Endodermal cell (in vitro differentiated cells): Measurements from ENCODE around the gene NGEF. TPM values are rescaled to one million over a fixed set of nuclear protein-coding genes. Genes with fewer than 3 reads are reported as not detected.

Experiments used
- DNase-seq: peaks from one replicate; pipeline ENCODE4 v3.0.0-alpha.2; 2017
- H3K27ac ChIP-seq: 2 replicates; pipeline ENCODE4 v1.5.1; 2013; ENCODE audit warnings: mild to moderate bottlenecking, low read depth, low read length, moderate library complexity
- H3K27me3 ChIP-seq: 2 replicates; pipeline ENCODE4 v1.6.1; 2013; ENCODE audit warnings: mild to moderate bottlenecking, low read length, moderate library complexity; ENCODE audit not compliant: insufficient read depth, control insufficient read depth, poor library complexity, severe bottlenecking
- H3K36me3 ChIP-seq: 2 replicates; pipeline ENCODE4 v1.7.0; 2013; ENCODE audit warnings: mild to moderate bottlenecking, low read length, moderate library complexity; ENCODE audit not compliant: control insufficient read depth, insufficient read depth
- H3K4me1 ChIP-seq: one replicate; pipeline ENCODE4 v1.7.0; 2013; ENCODE audit warnings: low read length; ENCODE audit not compliant: control insufficient read depth, insufficient read depth
- H3K4me3 ChIP-seq: 2 replicates; pipeline ENCODE4 v1.5.1; 2013; ENCODE audit warnings: mild to moderate bottlenecking, low read length, moderate library complexity
- H3K9ac ChIP-seq: 2 replicates; pipeline ENCODE4 v1.6.1; 2013; ENCODE audit warnings: mild to moderate bottlenecking, low read length, moderate library complexity; ENCODE audit not compliant: poor library complexity, severe bottlenecking; ENCODE audit errors: extremely low read depth
- H3K9me3 ChIP-seq: 2 replicates; pipeline ENCODE4 v1.6.1; 2013; ENCODE audit warnings: mild to moderate bottlenecking, low read length, moderate library complexity; ENCODE audit not compliant: control insufficient read depth
- H3K27ac Mint-ChIP-seq: 2 replicates; pipeline ENCODE4 v1.8.0; 2020; ENCODE audit warnings: mixed read lengths
- H3K27me3 Mint-ChIP-seq: 2 replicates; pipeline ENCODE4 v1.8.0; 2021; ENCODE audit warnings: mild to moderate bottlenecking, mixed read lengths; ENCODE audit not compliant: insufficient read depth
- H3K36me3 Mint-ChIP-seq: 2 replicates; pipeline ENCODE4 v1.8.0; 2020; ENCODE audit warnings: low read depth, mixed read lengths
- H3K4me1 Mint-ChIP-seq: 2 replicates; pipeline ENCODE4 v1.8.0; 2020; ENCODE audit warnings: mixed read lengths
- H3K4me3 Mint-ChIP-seq: 2 replicates; pipeline ENCODE4 v1.8.0; 2020; ENCODE audit warnings: mild to moderate bottlenecking, moderate library complexity, mixed read lengths
- H3K9me3 Mint-ChIP-seq: 2 replicates; pipeline ENCODE4 v1.8.0; 2020; ENCODE audit warnings: mild to moderate bottlenecking, mixed read lengths
- CTCF ChIP-seq: fragments of 200-600 bp; sonication (generic); conservative IDR thresholded peaks from 2 replicates; pipeline ENCODE4 v1.5.0; 2021; ENCODE audit warnings: antibody characterized with exemption, mild to moderate bottlenecking
- WGBS, 2 experiments: methylation state at CpG; one replicate each; pipeline versions ENCODE4 v1.1.5 to v1.1.7; 2013; ENCODE audit warnings: missing lambda C conversion rate in 2 of 2, mixed read lengths in 1 of 2; ENCODE audit not compliant: insufficient coverage in 1 of 2, insufficient read length in 1 of 2; 5-methylcytosine and 5-hydroxymethylcytosine counted together
- total RNA-seq, 2 donors: library from RNA; stranded (reverse); fragmentation: NEBNext Ultra II Directional in 1 of 2; extraction: Animal tissue kit (Norgen Biotek cat#: 25700) in 1 of 2; gene quantifications; 2 replicates in 1 of 2; 3 replicates in 1 of 2; pipeline ENCODE4 v1.2.1, GENCODE V29; 2021

NGEF gene
- total RNA-seq, 2 donors from 2014 or later: 1.8 to 2.9 TPM

DNA sequence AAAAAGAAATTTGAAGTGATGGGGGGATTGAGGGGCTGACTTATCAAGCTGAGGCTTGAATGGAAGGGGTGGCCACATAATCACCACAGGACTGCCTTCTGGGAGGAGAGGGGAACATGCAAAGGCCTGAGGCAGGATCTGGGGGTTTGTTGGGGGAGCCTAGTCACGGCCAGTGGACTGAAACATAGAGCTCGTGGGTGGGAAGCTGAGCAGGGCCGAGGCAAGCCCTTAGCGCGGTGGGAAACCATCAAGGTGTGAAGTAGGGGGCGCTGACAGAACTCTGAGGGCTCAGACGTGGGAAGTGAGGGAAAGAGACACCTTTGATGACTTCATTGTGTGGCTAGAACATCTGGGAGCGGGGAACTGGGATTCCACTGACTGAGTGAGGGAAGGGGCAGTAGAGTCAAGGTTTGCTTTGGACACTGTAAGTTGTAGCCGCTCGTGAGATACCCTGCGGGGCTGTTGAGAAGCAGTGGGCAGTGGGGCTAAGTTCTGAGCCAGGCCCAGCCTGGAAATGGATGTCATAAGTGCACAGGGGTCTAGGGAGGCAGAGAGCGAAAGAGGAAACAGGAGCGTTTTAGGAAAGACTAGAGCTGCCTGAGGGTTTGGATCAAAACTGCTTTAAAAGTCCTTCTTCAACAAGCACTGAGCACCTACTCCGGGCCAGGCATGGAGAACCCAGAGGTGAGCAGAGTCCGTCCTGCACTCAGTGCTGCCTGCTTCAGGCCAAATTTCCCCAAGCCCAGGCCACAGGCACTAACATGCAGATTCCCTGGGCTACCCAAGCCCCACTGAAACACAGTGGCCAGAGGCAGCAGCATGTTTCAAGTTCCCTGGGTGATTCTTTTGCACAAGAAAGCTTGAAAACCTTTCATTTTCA lies 143.7 kb downstream of the NGEF start:
- Mint-ChIP-seq H3K27ac (peak overlapping the region; percentile 80), H3K9me3 (no peaks in the 10 kb centered on the region), H3K27me3 (peaks cover 1% of the 10 kb centered on the region), H3K36me3 (no peaks in the 10 kb centered on the region), H3K4me3 (no peak overlapping the region), H3K4me1 (peaks cover 9% of the 10 kb centered on the region)
- H3K9me3 ChIP-seq: no peaks in the 10 kb centered on the region
- H3K9ac ChIP-seq: no peak overlapping the region
- H3K27ac ChIP-seq: no peak overlapping the region
- H3K4me3 ChIP-seq: no peak overlapping the region
- TF ChIP-seq CTCF: peak; percentile 43
- no peaks in the 10 kb centered on the region for H3K27me3 ChIP-seq
- no peaks in the 10 kb centered on the region for H3K4me1 ChIP-seq
- 81% methylated on average over 14 to 15 of the region's 15 CpGs for WGBS, 2 experiments
- H3K36me3 ChIP-seq: no peaks in the 10 kb centered on the region
- peak; percentile 78 for DNase-seq

DNA sequence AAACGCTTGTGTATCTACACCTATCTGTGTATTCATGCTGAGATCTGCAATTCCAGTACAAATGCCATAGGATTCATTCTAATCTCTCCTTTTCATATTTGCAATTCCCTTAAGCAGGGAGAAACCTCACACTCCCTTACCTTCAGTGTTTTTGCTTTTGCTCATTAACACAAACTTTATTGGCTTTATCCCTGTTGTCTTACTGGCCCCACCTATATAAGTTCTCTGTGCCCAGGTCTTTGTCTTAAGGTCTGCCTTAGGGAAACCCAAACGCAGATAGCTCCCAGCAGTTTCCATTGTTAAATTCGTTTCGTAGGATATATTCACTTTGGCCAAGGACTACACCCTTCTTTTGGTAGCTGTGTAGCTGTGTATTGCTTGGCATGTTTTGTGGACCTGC lies 147.0 kb downstream of the NGEF start:
- DNase-seq: no peak
- peaks cover 4% of the 10 kb centered on the region for H3K36me3 Mint-ChIP-seq
- TF ChIP-seq CTCF: no peak
- Histone ChIP-seq H3K36me3 (peaks cover 5% of the 10 kb centered on the region), H3K4me1 (no peaks in the 10 kb centered on the region), H3K27me3 (no peaks in the 10 kb centered on the region), H3K9me3 (no peaks in the 10 kb centered on the region), H3K4me3 (no peak overlapping the region), H3K9ac (no peak overlapping the region), H3K27ac (no peak overlapping the region)
- H3K4me1 Mint-ChIP-seq: peaks cover 9% of the 10 kb centered on the region
- no peak overlapping the region for H3K4me3 Mint-ChIP-seq
- no peak overlapping the region for H3K27ac Mint-ChIP-seq
- H3K9me3 Mint-ChIP-seq: no peaks in the 10 kb centered on the region
- 86 to 92% methylated on average over 4 of the region's 4 CpGs for WGBS, 2 experiments
- H3K27me3 Mint-ChIP-seq: peaks cover 1% of the 10 kb centered on the region

DNA sequence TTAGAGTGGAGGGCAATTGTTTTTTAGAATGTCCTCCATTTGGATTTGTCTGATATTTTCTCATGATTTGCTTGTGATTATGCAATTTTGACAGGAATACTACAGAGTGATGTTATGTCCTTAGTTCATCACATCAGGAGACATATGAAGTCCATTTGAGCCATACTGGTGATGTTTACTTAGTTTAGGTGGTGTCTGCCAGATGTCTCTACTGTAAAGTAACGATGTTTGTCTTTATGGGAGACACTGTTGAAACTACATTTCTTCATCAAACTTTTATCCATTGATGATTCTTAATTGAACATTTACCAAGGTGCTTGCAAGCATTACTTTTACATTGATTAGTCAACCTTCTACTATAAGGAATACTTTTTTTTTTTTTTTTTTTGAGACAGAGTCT lies 147.9 kb downstream of the NGEF start:
- H3K4me1 ChIP-seq: no peaks in the 10 kb centered on the region
- WGBS, 2 experiments: 100% methylated on average over 1 of the region's 1 CpG; no CpG with 5 or more reads in 1 of the 2 experiments
- no peak overlapping the region for H3K4me3 Mint-ChIP-seq
- H3K9me3 ChIP-seq: no peaks in the 10 kb centered on the region
- no peak for DNase-seq
- H3K27me3 Mint-ChIP-seq: peaks cover 1% of the 10 kb centered on the region
- no peak overlapping the region for H3K27ac Mint-ChIP-seq
- peaks cover 11% of the 10 kb centered on the region for H3K36me3 Mint-ChIP-seq
- no peak for TF ChIP-seq CTCF
- H3K36me3 ChIP-seq: peaks cover 13% of the 10 kb centered on the region
- H3K27me3 ChIP-seq: no peaks in the 10 kb centered on the region
- no peak overlapping the region for H3K27ac ChIP-seq
- H3K4me3 ChIP-seq: no peak overlapping the region
- peaks cover 9% of the 10 kb centered on the region for H3K4me1 Mint-ChIP-seq
- H3K9ac ChIP-seq: no peak overlapping the region
- no peaks in the 10 kb centered on the region for H3K9me3 Mint-ChIP-seq
